ENCODE measurements around the gene NUDT4. TPM values are rescaled to one million over a fixed set of nuclear protein-coding genes. Genes with fewer than 3 reads are reported as not detected.

Gene NUDT4
- total RNA-seq, 3 donors from 2014 or later (not counting 1 experiment from before 2014, with no cell fraction given) = 51.6 to 61.5 (median 52.2) TPM

DNA sequence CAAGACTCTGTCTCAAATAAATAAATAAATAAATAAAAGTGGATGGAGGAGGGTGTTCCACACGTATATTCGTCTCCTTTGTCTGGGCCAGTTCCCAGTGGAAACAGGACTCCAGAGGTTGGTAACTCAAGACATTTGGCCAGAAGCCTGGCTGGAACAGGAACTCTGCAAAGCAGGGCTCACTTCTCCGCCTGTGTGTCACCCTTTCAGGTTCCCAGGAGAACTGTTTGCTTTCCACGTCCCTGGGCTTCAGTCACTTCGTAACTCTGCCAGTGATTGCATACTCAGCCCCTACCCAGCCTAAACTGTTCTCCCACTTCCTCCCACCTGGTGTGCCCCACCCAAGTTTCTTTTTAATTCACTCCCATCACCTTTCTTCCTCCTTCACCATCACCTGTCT, 71.1 kb downstream of the NUDT4 start:
- TF ChIP-seq, protein P1, sequence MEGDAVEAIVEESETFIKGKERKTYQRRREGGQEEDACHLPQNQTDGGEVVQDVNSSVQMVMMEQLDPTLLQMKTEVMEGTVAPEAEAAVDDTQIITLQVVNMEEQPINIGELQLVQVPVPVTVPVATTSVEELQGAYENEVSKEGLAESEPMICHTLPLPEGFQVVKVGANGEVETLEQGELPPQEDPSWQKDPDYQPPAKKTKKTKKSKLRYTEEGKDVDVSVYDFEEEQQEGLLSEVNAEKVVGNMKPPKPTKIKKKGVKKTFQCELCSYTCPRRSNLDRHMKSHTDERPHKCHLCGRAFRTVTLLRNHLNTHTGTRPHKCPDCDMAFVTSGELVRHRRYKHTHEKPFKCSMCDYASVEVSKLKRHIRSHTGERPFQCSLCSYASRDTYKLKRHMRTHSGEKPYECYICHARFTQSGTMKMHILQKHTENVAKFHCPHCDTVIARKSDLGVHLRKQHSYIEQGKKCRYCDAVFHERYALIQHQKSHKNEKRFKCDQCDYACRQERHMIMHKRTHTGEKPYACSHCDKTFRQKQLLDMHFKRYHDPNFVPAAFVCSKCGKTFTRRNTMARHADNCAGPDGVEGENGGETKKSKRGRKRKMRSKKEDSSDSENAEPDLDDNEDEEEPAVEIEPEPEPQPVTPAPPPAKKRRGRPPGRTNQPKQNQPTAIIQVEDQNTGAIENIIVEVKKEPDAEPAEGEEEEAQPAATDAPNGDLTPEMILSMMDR (IDR thresholded peaks at IDR 0.05) = no peak
- no peaks in the 10 kb centered on the region for H3K36me3 Mint-ChIP-seq
- DNase-seq = no peak
- H3K4me1 Mint-ChIP-seq = no peaks in the 10 kb centered on the region
- no peak overlapping the region for H3K27ac ChIP-seq (ENCODE audit: low read length)
- no peaks in the 10 kb centered on the region for H3K9me3 ChIP-seq (ENCODE audit: control insufficient read depth, insufficient read depth, low read length)
- H3K4me3 ChIP-seq (ENCODE audit: low read length) = no peak overlapping the region
- H3K27me3 ChIP-seq (ENCODE audit: control insufficient read depth, insufficient read depth, low read length) = no peaks in the 10 kb centered on the region
- H3K27me3 Mint-ChIP-seq (ENCODE audit: low read depth in 2 of 2) = peaks cover 7 to 10% of the 10 kb centered on the region in 2 donors
- intact Hi-C loops (cut with micrococcal nuclease) = no loop called here
- WGBS (ENCODE audit: insufficient coverage) = 80% methylated on average over 5 of the region's 5 CpGs
- H3K9me3 Mint-ChIP-seq = no peaks in the 10 kb centered on the region
- no peaks in the 10 kb centered on the region for H3K4me1 ChIP-seq (ENCODE audit: control insufficient read depth, insufficient read depth, low read length)
- ATAC-seq = no peak
- no peak overlapping the region for H3K4me3 Mint-ChIP-seq
- H3K27ac Mint-ChIP-seq = no peak overlapping the region
- no peaks in the 10 kb centered on the region for H3K36me3 ChIP-seq (ENCODE audit: control insufficient read depth, insufficient read depth, low read length)

DNA sequence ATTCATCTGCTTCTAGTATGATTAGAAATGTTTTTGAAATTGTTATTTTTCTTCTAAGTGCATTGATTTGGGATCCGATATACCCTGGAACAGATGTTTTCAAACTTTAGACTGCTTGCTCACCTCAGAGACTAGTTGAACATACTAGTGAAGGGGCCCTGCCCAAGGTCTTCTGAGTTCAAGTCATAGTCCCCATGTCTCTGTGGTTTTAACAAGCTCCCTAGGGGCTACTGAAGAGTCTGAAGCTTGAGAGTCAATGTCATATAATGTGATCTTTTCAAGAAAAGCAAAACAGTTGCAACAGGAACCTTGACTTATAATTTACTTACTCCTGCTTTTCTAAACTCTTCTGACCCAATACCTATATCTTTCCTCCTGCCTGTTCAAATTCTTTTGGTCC, 71.6 kb downstream of the NUDT4 start:
- intact Hi-C loops (cut with micrococcal nuclease) = no loop called here
- Histone ChIP-seq H3K27me3 (ENCODE audit: control insufficient read depth, insufficient read depth, low read length) (no peaks in the 10 kb centered on the region), H3K4me3 (ENCODE audit: low read length) (no peak overlapping the region), H3K36me3 (ENCODE audit: control insufficient read depth, insufficient read depth, low read length) (no peaks in the 10 kb centered on the region), H3K4me1 (ENCODE audit: control insufficient read depth, insufficient read depth, low read length) (no peaks in the 10 kb centered on the region), H3K27ac (ENCODE audit: low read length) (no peak overlapping the region), H3K9me3 (ENCODE audit: control insufficient read depth, insufficient read depth, low read length) (no peaks in the 10 kb centered on the region)
- Mint-ChIP-seq H3K36me3 (no peaks in the 10 kb centered on the region), H3K9me3 (no peaks in the 10 kb centered on the region), H3K4me1 (no peaks in the 10 kb centered on the region), H3K27me3 (ENCODE audit: low read depth in 2 of 2) (peaks cover 7 to 12% of the 10 kb centered on the region in 2 donors), H3K4me3 (no peak overlapping the region), H3K27ac (no peak overlapping the region)
- TF ChIP-seq, protein P1 (IDR thresholded peaks at IDR 0.05) = no peak
- 76% methylated on average over 1 of the region's 1 CpG for WGBS (ENCODE audit: insufficient coverage)
- DNase-seq (no peak), ATAC-seq (no peak)

DNA sequence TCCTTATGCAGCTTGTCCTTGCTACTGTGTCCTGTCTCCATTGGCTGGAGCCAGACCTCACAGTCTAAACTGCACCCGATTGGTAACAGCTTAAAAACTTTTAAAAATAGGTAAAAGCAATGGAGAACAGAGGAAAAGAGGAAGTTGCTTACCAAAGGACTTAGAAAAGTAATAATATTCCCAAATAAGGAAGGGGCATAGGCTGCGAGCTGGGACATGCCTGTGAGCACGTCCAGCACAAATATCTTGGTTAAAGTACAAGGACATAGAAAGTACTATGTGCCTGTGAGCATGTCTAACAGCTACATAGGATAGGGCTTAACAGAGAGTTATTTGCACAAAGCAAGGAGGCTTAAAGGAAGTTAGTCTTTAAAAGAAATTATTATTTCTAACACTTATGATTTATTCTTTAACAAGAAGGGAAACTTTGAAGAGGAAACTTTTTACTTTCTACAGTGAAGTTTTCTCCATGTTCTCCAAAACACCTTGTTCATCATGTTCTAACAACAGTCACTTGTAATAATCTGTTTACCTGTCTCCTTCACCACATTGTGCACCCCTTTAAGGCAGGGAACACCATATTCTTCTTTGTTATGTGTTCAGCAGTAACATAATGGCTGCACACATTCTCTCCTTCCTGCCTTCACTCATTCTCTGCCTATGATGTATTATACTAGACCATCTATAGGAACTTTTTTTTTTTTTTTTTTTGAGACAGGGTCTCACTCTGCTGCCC, 73.9 kb downstream of the NUDT4 start:
- Mint-ChIP-seq H3K27me3 (ENCODE audit: low read depth in 2 of 2) (peaks cover 15% of the 10 kb centered on the region in 2 donors), H3K4me1 (no peaks in the 10 kb centered on the region), H3K27ac (no peak overlapping the region), H3K36me3 (no peaks in the 10 kb centered on the region), H3K4me3 (no peak overlapping the region), H3K9me3 (no peaks in the 10 kb centered on the region)
- WGBS (ENCODE audit: insufficient coverage) = 51% methylated on average over 3 of the region's 3 CpGs
- Histone ChIP-seq H3K27ac (ENCODE audit: low read length) (no peak overlapping the region), H3K27me3 (ENCODE audit: control insufficient read depth, insufficient read depth, low read length) (no peaks in the 10 kb centered on the region), H3K36me3 (ENCODE audit: control insufficient read depth, insufficient read depth, low read length) (no peaks in the 10 kb centered on the region), H3K9me3 (ENCODE audit: control insufficient read depth, insufficient read depth, low read length) (no peaks in the 10 kb centered on the region), H3K4me1 (ENCODE audit: control insufficient read depth, insufficient read depth, low read length) (no peaks in the 10 kb centered on the region), H3K4me3 (ENCODE audit: low read length) (no peak overlapping the region)
- DNase-seq = no peak
- no peak for ATAC-seq
- intact Hi-C loops (cut with micrococcal nuclease) = no loop called here
- TF ChIP-seq, protein P1 (IDR thresholded peaks at IDR 0.05) = no peak

DNA sequence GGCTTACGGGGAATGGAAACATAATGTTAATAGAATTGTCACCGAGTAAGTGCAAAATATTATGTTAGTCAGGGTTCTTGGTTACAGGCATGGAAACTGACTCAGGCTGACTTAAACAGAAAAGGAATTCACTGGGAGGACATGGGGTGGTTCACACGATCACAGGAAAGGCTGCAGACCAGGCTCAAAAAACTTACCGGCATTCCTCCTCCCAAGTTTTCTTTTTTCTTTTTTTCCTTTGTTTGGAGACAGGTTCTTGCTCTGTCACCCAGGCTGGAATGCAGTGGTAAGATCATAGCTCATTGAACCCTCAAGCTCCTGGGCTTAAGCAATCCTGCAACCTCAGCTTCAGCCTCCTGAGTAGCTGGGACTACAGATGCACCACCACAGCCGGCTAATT, 75.9 kb downstream of the NUDT4 start:
- no peak for ATAC-seq
- no peaks in the 10 kb centered on the region for H3K27me3 ChIP-seq (ENCODE audit: control insufficient read depth, insufficient read depth, low read length)
- H3K27ac Mint-ChIP-seq = no peak overlapping the region
- TF ChIP-seq, protein P1 (IDR thresholded peaks at IDR 0.05) = no peak
- no peaks in the 10 kb centered on the region for H3K4me1 Mint-ChIP-seq
- no peaks in the 10 kb centered on the region for H3K9me3 Mint-ChIP-seq
- no peaks in the 10 kb centered on the region for H3K36me3 Mint-ChIP-seq
- H3K4me3 Mint-ChIP-seq = no peak overlapping the region
- WGBS (ENCODE audit: insufficient coverage) = 95% methylated on average over 5 of the region's 5 CpGs
- intact Hi-C loops (cut with micrococcal nuclease) = no loop called here
- no peaks in the 10 kb centered on the region for H3K36me3 ChIP-seq (ENCODE audit: control insufficient read depth, insufficient read depth, low read length)
- no peaks in the 10 kb centered on the region for H3K9me3 ChIP-seq (ENCODE audit: control insufficient read depth, insufficient read depth, low read length)
- no peak overlapping the region for H3K27ac ChIP-seq (ENCODE audit: low read length)
- DNase-seq = no peak
- H3K4me3 ChIP-seq (ENCODE audit: low read length) = no peak overlapping the region
- no peaks in the 10 kb centered on the region for H3K4me1 ChIP-seq (ENCODE audit: control insufficient read depth, insufficient read depth, low read length)
- H3K27me3 Mint-ChIP-seq (ENCODE audit: low read depth in 2 of 2) = peaks cover 17 to 18% of the 10 kb centered on the region in 2 donors
